GM12873 (cell line): Measurements from ENCODE around the gene NR3C1.

Experiments used
- TF ChIP-seq, protein P1 (sequence below): IDR thresholded peaks from 2 replicates; pipeline ENCODE4 v1.5.1; 2012; ENCODE audit warnings: low read depth, mild to moderate bottlenecking, moderate library complexity, low read length, control low read depth; ENCODE audit not compliant: insufficient read depth; ENCODE audit errors: missing control alignments

The NR3C1 gene

DNA sequence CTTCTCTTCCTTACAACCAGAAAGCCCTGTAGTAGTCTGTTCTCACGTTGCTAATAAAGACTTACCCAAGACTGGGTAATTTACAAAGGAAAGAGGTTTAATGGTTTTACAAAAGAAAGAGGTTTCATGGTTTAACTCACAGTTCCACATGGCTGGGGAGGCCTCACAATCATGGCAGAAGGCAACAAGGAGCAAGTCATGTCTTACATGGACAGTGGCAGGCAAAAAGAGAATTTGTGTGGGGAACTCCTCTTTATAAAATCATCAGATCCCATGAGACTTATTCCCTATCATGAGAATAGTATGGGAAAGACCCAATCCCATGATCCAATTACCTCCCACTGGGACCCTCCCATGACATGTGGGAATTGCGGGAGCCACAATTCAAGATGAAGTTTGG, 164.9 kb downstream of the NR3C1 start:
- TF ChIP-seq, protein P1, sequence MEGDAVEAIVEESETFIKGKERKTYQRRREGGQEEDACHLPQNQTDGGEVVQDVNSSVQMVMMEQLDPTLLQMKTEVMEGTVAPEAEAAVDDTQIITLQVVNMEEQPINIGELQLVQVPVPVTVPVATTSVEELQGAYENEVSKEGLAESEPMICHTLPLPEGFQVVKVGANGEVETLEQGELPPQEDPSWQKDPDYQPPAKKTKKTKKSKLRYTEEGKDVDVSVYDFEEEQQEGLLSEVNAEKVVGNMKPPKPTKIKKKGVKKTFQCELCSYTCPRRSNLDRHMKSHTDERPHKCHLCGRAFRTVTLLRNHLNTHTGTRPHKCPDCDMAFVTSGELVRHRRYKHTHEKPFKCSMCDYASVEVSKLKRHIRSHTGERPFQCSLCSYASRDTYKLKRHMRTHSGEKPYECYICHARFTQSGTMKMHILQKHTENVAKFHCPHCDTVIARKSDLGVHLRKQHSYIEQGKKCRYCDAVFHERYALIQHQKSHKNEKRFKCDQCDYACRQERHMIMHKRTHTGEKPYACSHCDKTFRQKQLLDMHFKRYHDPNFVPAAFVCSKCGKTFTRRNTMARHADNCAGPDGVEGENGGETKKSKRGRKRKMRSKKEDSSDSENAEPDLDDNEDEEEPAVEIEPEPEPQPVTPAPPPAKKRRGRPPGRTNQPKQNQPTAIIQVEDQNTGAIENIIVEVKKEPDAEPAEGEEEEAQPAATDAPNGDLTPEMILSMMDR: no peak

DNA sequence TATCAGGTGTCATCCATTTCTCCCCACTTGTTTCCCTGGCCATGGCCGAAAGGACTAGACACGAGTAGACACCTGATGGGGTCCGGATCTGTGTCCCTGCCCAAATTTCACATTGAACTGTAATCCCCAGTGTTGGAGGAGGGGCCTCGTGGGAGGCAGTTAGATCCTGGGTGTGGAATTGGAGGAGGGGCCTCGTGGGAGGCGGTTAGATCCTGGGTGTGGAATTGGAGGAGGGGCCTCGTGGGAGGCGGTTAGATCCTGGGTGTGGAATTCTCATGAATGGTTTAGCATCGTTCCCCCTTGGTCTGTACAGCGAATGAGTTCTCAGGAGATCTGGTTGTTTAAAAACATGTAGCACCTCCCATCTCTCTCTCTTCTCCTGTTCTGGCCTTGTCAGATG, 165.8 kb downstream of the NR3C1 start:
- TF ChIP-seq, protein P1: no peak

DNA sequence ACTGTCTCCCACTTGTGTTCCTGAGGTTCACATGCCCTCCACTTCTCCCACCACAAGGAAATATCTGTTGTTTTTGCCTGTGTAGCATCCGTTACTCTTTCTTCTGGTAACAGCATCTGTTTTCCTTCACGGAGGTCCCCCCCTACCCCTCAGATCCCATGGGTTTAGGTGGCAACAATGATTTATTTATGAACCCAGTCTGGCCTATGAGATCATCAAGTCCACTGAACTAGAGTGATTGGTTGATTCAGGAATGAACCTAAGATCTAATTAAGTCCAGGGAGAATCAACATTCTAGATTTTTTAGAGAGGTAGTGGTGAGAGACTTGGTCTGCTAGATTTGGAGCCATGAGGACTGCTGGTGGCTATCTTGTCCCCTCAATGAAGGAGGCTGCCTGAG, 166.8 kb downstream of the NR3C1 start:
- TF ChIP-seq, protein P1: no peak

DNA sequence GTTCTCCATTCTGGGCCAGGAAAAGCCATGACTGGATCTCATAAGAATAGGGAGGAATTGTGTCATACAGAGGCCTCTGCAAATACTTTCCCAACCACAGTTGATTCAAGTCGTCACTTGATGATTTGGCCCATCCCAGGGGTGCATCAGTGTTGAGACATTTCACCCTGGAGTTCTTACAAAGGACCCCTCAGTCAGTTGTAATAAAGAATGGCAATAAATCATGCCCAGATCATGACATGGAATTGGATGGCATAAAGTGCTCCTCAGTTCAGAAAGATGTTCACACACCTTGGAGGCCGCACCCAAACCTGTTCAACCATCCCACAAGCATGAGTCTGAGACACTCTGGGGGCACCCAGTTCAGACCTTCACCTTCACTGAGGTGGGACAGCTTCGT, 168.1 kb downstream of the NR3C1 start:
- TF ChIP-seq, protein P1: no peak

DNA sequence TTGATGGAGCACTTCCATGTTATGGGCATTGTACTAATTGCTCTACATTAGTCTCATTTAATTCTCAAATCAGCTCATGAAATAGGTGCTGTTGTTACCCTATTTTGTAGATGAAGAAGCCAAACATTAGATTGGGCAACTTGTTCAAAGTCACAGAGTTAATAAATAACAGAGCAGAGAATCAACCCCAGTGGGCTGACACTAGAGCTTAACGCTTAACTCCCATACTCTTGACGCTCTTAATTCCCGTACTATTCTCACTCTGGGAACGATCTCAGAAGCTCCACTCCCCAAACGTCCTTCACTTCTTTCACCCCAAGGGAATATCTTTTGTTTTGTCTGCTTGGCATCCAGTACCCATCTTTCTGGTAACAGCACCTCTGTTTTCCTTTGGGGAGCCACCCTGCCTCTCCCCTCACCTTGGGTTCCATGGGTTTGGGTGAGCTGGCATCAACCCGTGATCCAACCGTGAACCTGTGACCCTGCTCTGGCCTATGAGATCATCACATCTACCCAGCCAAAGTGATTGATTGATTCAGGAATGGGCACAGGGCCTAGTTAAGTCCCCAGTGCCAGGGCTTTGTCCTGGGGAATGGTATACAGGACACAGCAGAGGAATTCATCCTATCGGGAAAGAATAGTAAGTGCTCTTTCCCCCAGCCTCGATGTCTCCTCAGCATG, 169.2 kb downstream of the NR3C1 start:
- TF ChIP-seq, protein P1: no peak

DNA sequence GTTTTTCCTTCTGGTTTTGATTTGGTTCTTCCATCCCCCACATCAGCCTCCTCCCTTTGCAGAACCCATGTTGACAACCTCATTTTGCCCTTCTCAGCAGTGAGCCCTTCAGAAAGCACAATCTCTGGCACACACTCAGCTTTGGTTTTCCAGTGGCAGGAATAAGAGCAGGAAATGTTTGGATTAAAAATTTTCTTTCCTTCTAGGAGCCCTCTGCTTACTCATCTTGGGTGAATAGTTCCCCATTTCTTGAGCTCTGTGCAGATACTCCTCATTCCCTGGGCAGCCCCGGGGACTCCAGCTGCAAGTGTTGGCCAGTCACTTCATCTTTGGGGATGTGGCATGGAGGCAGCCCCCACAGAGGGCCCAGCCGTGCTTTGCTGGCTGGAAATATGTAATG, 170.5 kb downstream of the NR3C1 start:
- TF ChIP-seq, protein P1: no peak

DNA sequence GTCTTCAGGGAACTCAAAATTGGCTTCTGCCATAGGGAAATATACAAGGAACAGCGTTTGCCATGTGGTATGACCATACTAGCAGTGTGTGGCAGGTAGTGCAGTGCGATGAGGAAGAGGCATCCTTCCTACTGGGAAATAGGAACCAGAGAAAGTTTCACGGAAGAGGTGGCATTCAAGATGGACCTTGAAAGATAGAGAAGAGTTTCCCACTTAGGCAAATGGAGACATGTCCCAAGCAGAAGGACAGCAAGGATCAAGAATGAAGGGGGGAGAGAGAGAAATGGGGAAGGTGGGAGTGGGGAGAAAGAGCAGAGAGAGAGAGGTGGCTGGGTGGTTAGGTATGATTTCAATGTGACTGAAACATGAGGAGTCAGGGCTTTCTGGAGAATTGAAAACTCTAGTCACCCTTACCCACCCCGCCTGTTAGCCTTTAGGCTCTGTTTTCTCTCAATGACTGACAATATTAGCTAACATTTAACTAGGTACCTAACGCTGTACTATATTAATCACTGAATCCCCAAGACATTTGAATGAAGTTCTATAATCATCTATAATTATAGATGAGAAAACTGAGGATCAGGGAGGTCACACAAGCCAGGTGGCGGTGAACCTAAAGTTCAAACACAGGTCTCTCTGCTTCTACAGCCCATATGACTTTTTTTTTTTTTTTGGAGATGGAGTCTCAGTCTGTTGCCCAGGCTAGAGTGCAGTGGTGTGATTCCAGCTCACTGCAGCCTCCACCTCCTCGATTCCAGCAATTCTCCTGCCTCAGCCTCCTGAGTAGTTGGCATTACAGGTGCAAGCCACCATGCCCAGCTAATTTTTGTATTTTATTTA, 171.3 kb downstream of the NR3C1 start:
- TF ChIP-seq, protein P1: no peak
